C4-2B (cell line): ENCODE results near the gene SLC25A42.

Source experiments
- ZFX ChIP-seq: fragments of 450-650 bp; IDR thresholded peaks from 2 replicates; pipeline ENCODE4 v1.6.1; 2017
- TF ChIP-seq, protein P1 (sequence below): fragments of 450-650 bp; conservative IDR thresholded peaks from 2 replicates; pipeline ENCODE4 v1.5.1; 2017; ENCODE audit warnings: mild to moderate bottlenecking

DNA sequence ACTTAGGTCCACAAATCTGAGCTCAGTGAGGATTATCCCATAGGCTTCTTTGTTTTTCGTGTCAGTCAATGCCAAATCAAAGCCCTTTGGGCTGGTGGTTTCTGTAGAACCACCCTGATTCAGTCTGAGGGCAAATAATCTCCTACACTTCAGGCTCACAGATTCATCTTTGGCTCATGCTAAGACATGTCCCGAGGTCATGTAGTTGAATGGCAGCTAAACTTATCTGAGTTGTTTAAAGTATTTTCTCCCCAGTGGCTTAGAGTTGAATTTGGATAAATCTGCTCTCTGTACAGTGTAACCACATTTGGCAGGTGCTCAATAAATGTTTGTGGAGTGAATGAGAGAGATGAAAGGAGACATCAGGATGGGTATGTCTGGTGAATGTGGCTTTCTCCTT, 13.1 kb upstream of the SLC25A42 start:
- TF ChIP-seq, protein P1, sequence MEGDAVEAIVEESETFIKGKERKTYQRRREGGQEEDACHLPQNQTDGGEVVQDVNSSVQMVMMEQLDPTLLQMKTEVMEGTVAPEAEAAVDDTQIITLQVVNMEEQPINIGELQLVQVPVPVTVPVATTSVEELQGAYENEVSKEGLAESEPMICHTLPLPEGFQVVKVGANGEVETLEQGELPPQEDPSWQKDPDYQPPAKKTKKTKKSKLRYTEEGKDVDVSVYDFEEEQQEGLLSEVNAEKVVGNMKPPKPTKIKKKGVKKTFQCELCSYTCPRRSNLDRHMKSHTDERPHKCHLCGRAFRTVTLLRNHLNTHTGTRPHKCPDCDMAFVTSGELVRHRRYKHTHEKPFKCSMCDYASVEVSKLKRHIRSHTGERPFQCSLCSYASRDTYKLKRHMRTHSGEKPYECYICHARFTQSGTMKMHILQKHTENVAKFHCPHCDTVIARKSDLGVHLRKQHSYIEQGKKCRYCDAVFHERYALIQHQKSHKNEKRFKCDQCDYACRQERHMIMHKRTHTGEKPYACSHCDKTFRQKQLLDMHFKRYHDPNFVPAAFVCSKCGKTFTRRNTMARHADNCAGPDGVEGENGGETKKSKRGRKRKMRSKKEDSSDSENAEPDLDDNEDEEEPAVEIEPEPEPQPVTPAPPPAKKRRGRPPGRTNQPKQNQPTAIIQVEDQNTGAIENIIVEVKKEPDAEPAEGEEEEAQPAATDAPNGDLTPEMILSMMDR: no peak
- no peak for TF ChIP-seq ZFX
